Natural killer cell (primary cell): ENCODE measurements around the gene EPB41L4A. TPM values are rescaled to one million over a fixed set of nuclear protein-coding genes. Genes with fewer than 3 reads are reported as not detected.

Experiments
- ATAC-seq, 3 donors: fragments of 150-1000 bp in 2 of 3; fragments of 200-7000 bp in 1 of 3; cut with Tn5 transposase; 1 replicate in 1 of 3; 2 replicates in 2 of 3; pipeline ENCODE4 v1.10.0; 2021; ENCODE audit warnings: mild to moderate bottlenecking in 2 of 3, moderate library complexity in 2 of 3
- DNase-seq, 2 donors: peaks; one replicate each; pipeline versions ENCODE4 v3.0.0 to v3.0.0-alpha.2; 2013 to 2021; ENCODE audit warnings: mixed read lengths in 1 of 2
- H3K27ac ChIP-seq: one replicate; pipeline ENCODE4 v1.5.1; 2013; ENCODE audit warnings: mild to moderate bottlenecking, low read length
- H3K27me3 ChIP-seq: one replicate; pipeline ENCODE4 v1.6.1; 2013; ENCODE audit warnings: low read length; ENCODE audit not compliant: control insufficient read depth, insufficient read depth
- H3K36me3 ChIP-seq: one replicate; pipeline ENCODE4 v1.6.1; 2013; ENCODE audit warnings: low read length; ENCODE audit not compliant: control insufficient read depth, insufficient read depth
- H3K4me1 ChIP-seq: one replicate; pipeline ENCODE4 v1.6.1; 2013; ENCODE audit warnings: low read length; ENCODE audit not compliant: control insufficient read depth, insufficient read depth
- H3K4me3 ChIP-seq: one replicate; pipeline ENCODE4 v1.5.1; 2013; ENCODE audit warnings: low read length
- H3K9me3 ChIP-seq: one replicate; pipeline ENCODE4 v1.6.1; 2013; ENCODE audit warnings: low read length; ENCODE audit not compliant: control insufficient read depth, insufficient read depth
- H3K27ac Mint-ChIP-seq, 2 donors: one replicate each; pipeline ENCODE4 v1.8.0; 2022; ENCODE audit warnings: mild to moderate bottlenecking in 2 of 2, mixed read lengths in 2 of 2, moderate library complexity in 1 of 2
- H3K27me3 Mint-ChIP-seq, 2 donors: one replicate each; pipeline ENCODE4 v1.8.0; 2022; ENCODE audit warnings: low read depth in 2 of 2, mixed read lengths in 2 of 2
- H3K36me3 Mint-ChIP-seq: one replicate; pipeline ENCODE4 v1.8.0; 2022; ENCODE audit warnings: mixed read lengths
- H3K4me1 Mint-ChIP-seq, 2 donors: one replicate each; pipeline ENCODE4 v1.8.0; 2022; ENCODE audit warnings: mixed read lengths in 2 of 2
- H3K4me3 Mint-ChIP-seq: one replicate; pipeline ENCODE4 v1.8.0; 2022; ENCODE audit warnings: mild to moderate bottlenecking, moderate library complexity, mixed read lengths
- H3K9me3 Mint-ChIP-seq, 2 donors: one replicate each; pipeline ENCODE4 v1.8.0; 2022; ENCODE audit warnings: mixed read lengths in 2 of 2
- WGBS: methylation state at CpG from one replicate; pipeline ENCODE4 v1.1.7; 2013; ENCODE audit warnings: missing lambda C conversion rate; ENCODE audit not compliant: insufficient coverage; 5-methylcytosine and 5-hydroxymethylcytosine counted together
- intact Hi-C: fragments of 100-400 bp; cut with micrococcal nuclease; formaldehyde crosslinking; loops from one replicate; pipeline ENCODE4 v1.14.2; 2022
- total RNA-seq, 4 donors: library from RNA; stranded (reverse); fragments of 120-200 nt in 1 of 4; gene quantifications; one replicate each; pipeline versions ENCODE4 v1.2.3 to v1.2.4, GENCODE V29; 2013 to 2022
- TF ChIP-seq, protein P1 (sequence below): fragments of 200-600 bp; IDR thresholded peaks from one replicate; pipeline ENCODE4 v1.8.0; 2022; ENCODE audit warnings: antibody characterized with exemption

Gene EPB41L4A
- total RNA-seq, 3 donors from 2014 or later (not counting 1 experiment from before 2014, with no cell fraction given): 21.9 to 30.4 (median 22.1) TPM

- Histone ChIP-seq H3K27ac (no peak overlapping the region), H3K4me3 (no peak overlapping the region), H3K9me3 (no peaks in the 10 kb centered on the region), H3K27me3 (no peaks in the 10 kb centered on the region), H3K4me1 (no peaks in the 10 kb centered on the region), H3K36me3 (no peaks in the 10 kb centered on the region)
- DNase-seq: no peak
- TF ChIP-seq, protein P1, sequence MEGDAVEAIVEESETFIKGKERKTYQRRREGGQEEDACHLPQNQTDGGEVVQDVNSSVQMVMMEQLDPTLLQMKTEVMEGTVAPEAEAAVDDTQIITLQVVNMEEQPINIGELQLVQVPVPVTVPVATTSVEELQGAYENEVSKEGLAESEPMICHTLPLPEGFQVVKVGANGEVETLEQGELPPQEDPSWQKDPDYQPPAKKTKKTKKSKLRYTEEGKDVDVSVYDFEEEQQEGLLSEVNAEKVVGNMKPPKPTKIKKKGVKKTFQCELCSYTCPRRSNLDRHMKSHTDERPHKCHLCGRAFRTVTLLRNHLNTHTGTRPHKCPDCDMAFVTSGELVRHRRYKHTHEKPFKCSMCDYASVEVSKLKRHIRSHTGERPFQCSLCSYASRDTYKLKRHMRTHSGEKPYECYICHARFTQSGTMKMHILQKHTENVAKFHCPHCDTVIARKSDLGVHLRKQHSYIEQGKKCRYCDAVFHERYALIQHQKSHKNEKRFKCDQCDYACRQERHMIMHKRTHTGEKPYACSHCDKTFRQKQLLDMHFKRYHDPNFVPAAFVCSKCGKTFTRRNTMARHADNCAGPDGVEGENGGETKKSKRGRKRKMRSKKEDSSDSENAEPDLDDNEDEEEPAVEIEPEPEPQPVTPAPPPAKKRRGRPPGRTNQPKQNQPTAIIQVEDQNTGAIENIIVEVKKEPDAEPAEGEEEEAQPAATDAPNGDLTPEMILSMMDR: no peak
- no peak overlapping the region for H3K4me3 Mint-ChIP-seq
- ATAC-seq: no peak
- 75% methylated on average over 3 of the region's 3 CpGs for WGBS
- H3K36me3 Mint-ChIP-seq: no peaks in the 10 kb centered on the region
- peaks cover 7 to 13% of the 10 kb centered on the region in 2 donors for H3K4me1 Mint-ChIP-seq
- H3K27ac Mint-ChIP-seq: no peak overlapping the region
- H3K9me3 Mint-ChIP-seq: no peaks in the 10 kb centered on the region
- intact Hi-C loops: no loop called here
- H3K27me3 Mint-ChIP-seq: no peaks in the 10 kb centered on the region
Measured at GRCh38 chr5:112381521-112381920, 37.6 kb downstream of the EPB41L4A start.

DNA sequence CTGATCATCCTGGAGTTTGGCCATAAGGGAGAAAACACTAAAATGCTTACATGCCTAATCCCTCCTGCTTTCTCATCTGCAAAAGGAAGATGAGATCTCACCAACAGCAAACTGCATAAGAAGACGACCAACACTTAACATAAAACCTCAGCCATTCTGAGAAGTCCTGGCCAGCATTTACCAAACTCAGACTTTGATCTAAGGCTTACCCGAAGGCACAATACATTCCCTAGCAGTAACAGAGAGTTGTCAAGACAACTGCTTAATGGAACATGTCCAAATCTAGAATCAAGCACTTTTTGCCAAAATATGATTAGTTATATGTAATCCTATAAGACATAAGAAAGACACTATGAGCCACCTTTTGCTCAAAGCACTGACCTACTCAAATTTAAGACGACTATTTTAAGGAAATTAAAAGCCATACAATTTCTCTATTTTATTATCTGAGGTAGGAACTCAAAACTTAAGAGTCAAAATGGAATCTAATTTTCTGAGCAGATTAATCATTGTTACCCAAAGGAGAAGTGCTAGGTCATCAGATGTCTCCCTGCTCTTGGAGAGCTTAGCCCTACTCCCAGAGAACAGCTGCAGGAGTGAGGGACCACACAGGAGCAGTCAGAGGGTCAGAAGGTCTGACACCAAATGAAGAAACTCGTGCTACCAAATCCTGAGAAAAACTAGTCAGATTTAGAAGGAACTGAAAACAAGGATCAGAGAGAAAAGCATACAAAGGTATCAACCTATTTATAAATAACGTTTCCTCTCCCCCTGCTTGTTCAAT lies 39.3 kb downstream of the EPB41L4A start:
- no peak for ATAC-seq
- Mint-ChIP-seq H3K4me3 (no peak overlapping the region), H3K27ac (no peak overlapping the region), H3K27me3 (no peaks in the 10 kb centered on the region), H3K9me3 (no peaks in the 10 kb centered on the region), H3K4me1 (peaks cover 7 to 13% of the 10 kb centered on the region in 2 donors), H3K36me3 (no peaks in the 10 kb centered on the region)
- Histone ChIP-seq H3K36me3 (no peaks in the 10 kb centered on the region), H3K27me3 (no peaks in the 10 kb centered on the region), H3K4me1 (no peaks in the 10 kb centered on the region), H3K9me3 (no peaks in the 10 kb centered on the region), H3K27ac (no peak overlapping the region), H3K4me3 (no peak overlapping the region)
- intact Hi-C loops: no loop called here
- DNase-seq: no peak
- 62% methylated on average over 3 of the region's 5 CpGs for WGBS
- TF ChIP-seq, protein P1: no peak

GRCh38 chr5:112374818-112375217 lies 44.3 kb downstream of the EPB41L4A start:
- TF ChIP-seq, protein P1: no peak
- no peak overlapping the region for H3K27ac ChIP-seq
- ATAC-seq (no peak), DNase-seq (no peak)
- H3K27me3 Mint-ChIP-seq: no peaks in the 10 kb centered on the region
- 67% methylated on average over 4 of the region's 4 CpGs for WGBS
- no peak overlapping the region for H3K4me3 ChIP-seq
- intact Hi-C loops: no loop called here
- H3K36me3 ChIP-seq: no peaks in the 10 kb centered on the region
- no peak overlapping the region for H3K27ac Mint-ChIP-seq
- no peak overlapping the region for H3K4me3 Mint-ChIP-seq
- peaks cover 9 to 13% of the 10 kb centered on the region in 2 donors for H3K4me1 Mint-ChIP-seq
- no peaks in the 10 kb centered on the region for H3K9me3 ChIP-seq
- H3K9me3 Mint-ChIP-seq: no peaks in the 10 kb centered on the region
- no peaks in the 10 kb centered on the region for H3K4me1 ChIP-seq
- no peaks in the 10 kb centered on the region for H3K27me3 ChIP-seq
- no peaks in the 10 kb centered on the region for H3K36me3 Mint-ChIP-seq

DNA sequence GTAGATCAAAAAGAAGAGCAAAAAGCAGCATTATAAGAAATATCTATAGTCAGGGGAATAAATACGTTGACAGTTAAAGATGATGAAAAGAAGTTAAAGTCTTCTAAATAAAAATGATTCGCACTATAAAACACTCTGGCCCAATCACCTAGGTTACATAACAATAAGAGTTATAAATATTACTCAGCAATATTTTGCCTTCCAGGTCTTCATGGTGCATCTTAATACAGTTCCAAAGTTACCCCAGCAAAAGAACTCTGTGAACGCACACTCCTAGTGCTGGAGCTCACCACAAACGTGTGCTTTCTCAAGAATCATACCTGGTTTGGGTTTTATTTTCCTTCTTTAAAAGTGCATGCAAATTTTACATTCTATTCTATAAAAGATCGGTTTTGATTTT lies 44.7 kb downstream of the EPB41L4A start:
- H3K4me3 Mint-ChIP-seq: no peak overlapping the region
- H3K9me3 Mint-ChIP-seq: no peaks in the 10 kb centered on the region
- H3K4me1 Mint-ChIP-seq: peaks cover 9 to 13% of the 10 kb centered on the region in 2 donors
- DNase-seq: no peak
- no peaks in the 10 kb centered on the region for H3K9me3 ChIP-seq
- H3K4me1 ChIP-seq: no peaks in the 10 kb centered on the region
- H3K36me3 ChIP-seq: no peaks in the 10 kb centered on the region
- TF ChIP-seq, protein P1: no peak
- no peaks in the 10 kb centered on the region for H3K36me3 Mint-ChIP-seq
- no peaks in the 10 kb centered on the region for H3K27me3 ChIP-seq
- no peak overlapping the region for H3K4me3 ChIP-seq
- ATAC-seq: no peak
- 79% methylated on average over 3 of the region's 5 CpGs for WGBS
- no peak overlapping the region for H3K27ac Mint-ChIP-seq
- intact Hi-C loops: no loop called here
- H3K27me3 Mint-ChIP-seq: no peaks in the 10 kb centered on the region
- no peak overlapping the region for H3K27ac ChIP-seq
